ENCODE measurements around the gene ACSL3.

The ACSL3 gene

GRCh38 chr2:222922019-222922800, 61.4 kb downstream of the ACSL3 start:
- TF ChIP-seq ZFX (IDR thresholded peaks at IDR 0.05; ENCODE audit: borderline replicate concordance), result no peak
- no peak for TF ChIP-seq CTCF (IDR thresholded peaks at IDR 0.05)
- H3K27ac ChIP-seq, result no peak overlapping the region

GRCh38 chr2:222926915-222927314, 66.1 kb downstream of the ACSL3 start:
- no peak for TF ChIP-seq CTCF (IDR thresholded peaks at IDR 0.05)
- TF ChIP-seq ZFX (IDR thresholded peaks at IDR 0.05; ENCODE audit: borderline replicate concordance), result no peak
- no peak overlapping the region for H3K27ac ChIP-seq

GRCh38 chr2:222927600-222927999, 66.8 kb downstream of the ACSL3 start:
- no peak overlapping the region for H3K27ac ChIP-seq
- no peak for TF ChIP-seq CTCF (IDR thresholded peaks at IDR 0.05)

GRCh38 chr2:222928335-222928734, 67.5 kb downstream of the ACSL3 start:
- H3K27ac ChIP-seq, result no peak overlapping the region
- no peak for TF ChIP-seq ZFX (IDR thresholded peaks at IDR 0.05; ENCODE audit: borderline replicate concordance)
- no peak for TF ChIP-seq CTCF (IDR thresholded peaks at IDR 0.05)

GRCh38 chr2:222930862-222931261, 70.0 kb downstream of the ACSL3 start:
- TF ChIP-seq ZFX (IDR thresholded peaks at IDR 0.05; ENCODE audit: borderline replicate concordance), result no peak
- TF ChIP-seq CTCF (IDR thresholded peaks at IDR 0.05), result no peak
- H3K27ac ChIP-seq, result no peak overlapping the region

- TF ChIP-seq CTCF (IDR thresholded peaks at IDR 0.05) (no peak), ZFX (IDR thresholded peaks at IDR 0.05; ENCODE audit: borderline replicate concordance) (no peak)
- H3K27ac ChIP-seq, result no peak overlapping the region
These were observed 70.8 kb downstream of the ACSL3 start for GRCh38 chr2:222931659-222932058.

GRCh38 chr2:222933458-222933857, 72.6 kb downstream of the ACSL3 start:
- TF ChIP-seq ZFX (IDR thresholded peaks at IDR 0.05; ENCODE audit: borderline replicate concordance) (no peak), CTCF (IDR thresholded peaks at IDR 0.05) (no peak)

More at GRCh38 chr2:222933458-222933857, 72.6 kb downstream of the ACSL3 start:
- H3K27ac ChIP-seq, result no peak overlapping the region
